NCI-H226 (cell line): ENCODE data around the gene MADCAM1.

ENCODE experiments used
- DNase-seq: peaks from one replicate; pipeline ENCODE4 v3.0.0-alpha.2; 2015

The MADCAM1 gene

DNA sequence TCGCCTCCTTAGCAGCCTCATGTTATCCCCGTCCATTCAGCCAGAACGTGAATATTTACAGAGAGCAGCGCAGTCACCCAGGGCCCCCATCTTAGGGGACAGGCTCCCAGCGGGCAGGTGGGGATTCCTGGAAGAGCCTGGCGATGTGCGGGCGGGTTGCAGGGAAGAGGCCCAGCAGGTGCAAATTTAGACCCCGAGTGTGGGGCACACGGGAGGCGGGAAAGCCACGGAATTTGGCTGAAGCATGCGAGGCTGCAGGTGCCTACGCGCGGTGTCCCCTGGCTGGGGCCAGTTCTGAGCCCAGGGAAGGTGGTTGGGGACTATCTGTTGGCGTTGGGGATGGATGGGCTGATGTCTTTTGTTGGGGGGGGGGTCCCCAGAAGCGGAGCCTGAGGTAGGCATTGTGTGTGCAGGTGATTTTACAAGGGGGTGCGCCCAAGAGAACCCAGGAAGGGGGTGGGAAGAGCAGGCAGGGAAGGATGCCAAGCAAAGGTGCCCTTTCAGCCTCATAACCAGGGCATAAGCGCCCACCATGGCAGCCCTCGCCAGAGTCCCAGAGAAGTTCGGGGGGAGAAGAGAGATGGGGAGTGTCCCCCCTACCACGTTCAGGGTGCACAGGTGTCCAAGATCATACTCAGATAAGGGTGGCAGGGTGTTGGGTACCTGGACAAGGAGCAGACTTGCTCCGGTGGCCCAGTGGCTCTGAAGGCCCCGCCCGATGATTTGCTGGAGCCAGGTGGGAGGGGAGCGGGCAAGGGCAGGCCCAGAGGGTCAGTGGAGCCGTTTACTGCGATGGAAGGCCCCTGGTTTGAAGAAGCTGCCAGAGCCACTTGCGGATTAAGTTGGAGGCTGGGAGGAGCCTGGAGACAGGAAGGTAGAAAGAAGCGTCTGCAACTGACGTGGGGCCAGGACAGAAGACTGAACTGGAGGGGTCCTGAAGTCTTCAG is 12.2 kb downstream of the MADCAM1 start:
- DNase-seq = no peak

DNA sequence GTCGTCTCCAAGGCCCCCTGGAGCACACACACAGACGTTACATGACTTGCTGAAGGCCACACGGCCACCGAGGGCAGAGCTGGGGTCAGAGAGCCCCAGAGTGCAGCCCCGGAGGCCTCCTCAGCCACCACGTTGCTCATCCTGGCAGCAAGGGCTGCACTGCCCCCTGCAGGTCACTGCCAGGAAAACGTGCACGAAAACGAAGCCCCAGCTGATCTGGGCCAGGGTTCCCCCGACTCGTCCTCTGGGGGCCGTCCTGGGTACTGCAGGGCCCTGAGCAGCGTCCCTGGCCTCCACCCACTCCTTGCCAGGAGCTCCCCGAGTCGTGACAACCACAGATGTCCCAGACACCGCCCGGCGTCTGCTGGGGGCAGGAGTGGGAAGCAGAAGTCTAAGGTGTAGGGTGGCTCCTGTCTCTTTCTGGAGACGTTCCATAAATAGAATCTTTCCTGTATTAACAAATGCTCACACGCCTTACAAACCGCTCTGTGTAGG is 14.4 kb downstream of the MADCAM1 start:
- peak; percentile 63 for DNase-seq

DNA sequence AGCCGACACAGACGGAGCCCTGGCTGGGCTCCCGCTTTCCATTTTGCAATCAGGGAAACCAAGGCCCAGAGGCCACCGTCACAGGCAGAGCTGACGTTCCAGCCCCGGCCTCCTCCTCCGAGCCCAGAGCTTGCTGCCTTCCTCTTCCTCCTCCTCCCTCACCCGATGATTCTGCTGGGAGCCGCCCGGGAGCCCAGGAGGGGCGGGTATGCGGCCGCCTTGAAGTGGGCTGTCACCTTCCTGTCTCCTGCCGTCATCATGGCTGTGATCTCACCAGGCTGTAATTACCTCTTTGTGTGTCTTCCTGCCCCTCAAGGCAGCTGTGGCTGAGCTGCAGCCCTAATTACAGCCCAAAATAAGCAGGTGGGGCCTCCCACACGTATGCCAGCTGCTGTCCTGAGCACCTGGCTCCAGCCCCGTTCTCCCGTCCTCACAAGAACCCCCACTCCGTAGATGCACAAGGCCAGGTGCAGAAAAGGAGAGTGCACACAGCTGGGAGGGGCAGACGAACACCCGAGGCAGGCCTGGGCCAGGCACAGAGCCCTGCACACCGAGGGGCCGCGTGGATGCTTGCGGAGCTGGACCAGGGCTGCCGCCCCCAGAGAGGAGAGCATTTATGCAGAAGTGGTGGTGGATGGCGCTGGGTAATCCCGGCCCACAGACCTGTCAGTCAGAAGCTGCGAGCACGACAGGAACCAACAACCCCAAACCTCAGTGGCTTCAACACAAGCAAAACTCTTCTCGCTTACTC is 15.0 kb downstream of the MADCAM1 start:
- no peak for DNase-seq

DNA sequence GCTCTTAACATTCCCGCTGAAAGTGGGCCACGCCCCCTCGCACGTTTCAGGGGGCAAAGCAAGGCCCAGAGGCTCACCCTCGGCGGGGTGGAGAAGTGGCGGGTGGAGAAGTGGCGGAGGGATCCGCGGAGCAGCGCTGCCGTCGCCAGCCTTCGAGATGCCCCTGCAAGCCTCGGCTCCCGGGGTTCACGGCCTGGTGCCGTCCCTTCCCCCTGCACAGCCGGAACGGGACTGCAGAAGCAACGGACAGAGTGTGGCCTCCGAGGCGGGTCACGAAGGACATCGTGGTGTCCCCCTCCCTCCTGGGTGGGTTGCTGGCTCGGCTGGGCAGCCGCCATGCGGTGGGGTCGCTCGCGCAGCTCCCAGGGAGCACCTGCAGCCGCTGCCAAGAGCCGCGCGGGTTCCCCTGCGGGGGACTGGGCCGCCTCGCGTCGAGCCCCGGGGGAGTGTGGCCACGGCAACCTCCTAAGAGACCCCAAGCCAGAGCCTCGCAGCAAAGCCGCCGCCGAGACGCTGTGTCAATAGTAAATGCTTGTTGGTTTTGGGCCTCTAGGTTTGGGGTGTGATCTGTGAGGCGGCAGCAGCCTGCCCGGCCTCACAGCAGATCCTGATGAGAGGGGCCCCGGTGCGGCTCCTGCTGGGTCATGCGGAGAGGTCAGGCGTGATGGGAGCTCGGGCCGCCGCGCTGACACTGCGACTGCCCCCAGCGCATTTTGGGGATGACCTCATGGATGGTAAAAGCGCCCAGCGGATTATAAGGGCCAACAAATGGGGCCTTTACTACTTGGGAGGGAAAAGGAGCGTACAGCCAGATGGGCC is 16.5 kb downstream of the MADCAM1 start:
- no peak for DNase-seq

DNA sequence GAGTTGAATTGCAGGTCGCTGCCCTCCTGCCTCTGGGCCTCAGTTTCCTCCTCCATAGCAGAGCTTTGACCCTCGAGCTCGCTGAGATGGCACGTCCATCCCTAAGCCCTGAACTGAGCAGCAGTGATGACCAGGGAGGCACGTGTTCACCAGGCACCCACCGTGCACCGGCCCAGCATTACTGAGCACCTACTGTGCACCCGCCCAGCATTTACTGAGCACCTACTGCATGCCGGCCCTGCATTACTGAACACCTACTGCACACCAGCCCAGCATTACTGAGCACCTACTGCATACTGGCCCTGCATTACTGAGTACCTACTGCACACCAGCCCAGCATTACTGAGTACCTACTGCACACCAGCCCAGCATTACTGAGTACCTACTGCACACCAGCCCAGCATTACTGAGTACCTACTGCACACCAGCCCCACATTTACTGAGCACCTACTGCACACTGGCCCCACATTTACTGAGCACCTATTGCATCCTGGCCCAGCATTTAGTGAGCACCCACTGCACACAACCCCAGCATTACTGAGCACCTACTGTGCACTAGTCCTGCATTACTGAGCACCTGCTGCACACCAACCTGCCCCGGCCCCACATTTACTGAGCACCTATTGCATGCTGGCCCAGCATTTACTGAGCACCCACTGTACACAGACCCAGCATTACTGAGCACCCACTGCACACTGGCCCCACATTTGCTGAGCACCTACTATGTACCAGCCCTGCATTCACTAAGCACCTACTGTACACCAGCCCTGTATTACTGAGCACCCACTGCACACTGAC is 17.3 kb downstream of the MADCAM1 start:
- DNase-seq = no peak

DNA sequence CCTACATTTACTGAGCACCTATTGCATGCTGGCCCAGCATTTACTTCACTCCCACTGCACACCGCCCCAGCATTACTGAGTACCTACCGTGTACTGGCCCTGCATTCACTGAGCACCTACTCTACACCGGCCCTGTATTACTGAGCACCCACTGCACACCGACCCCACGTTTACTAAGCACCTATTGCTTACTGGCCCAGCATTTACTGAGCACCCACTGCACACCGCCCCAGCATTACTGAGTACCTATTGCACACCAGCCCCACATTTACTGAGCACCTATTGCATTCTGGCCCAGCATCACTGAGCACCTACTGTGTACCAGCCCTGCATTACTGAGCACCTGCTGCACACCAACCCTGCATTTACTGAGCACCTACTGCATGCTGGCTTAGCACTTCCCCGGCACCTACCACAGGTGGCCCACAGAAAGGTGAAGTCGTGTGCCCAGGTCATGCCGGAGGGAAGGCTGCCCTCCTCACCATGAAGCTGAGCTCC is 17.9 kb downstream of the MADCAM1 start:
- no peak for DNase-seq

DNA sequence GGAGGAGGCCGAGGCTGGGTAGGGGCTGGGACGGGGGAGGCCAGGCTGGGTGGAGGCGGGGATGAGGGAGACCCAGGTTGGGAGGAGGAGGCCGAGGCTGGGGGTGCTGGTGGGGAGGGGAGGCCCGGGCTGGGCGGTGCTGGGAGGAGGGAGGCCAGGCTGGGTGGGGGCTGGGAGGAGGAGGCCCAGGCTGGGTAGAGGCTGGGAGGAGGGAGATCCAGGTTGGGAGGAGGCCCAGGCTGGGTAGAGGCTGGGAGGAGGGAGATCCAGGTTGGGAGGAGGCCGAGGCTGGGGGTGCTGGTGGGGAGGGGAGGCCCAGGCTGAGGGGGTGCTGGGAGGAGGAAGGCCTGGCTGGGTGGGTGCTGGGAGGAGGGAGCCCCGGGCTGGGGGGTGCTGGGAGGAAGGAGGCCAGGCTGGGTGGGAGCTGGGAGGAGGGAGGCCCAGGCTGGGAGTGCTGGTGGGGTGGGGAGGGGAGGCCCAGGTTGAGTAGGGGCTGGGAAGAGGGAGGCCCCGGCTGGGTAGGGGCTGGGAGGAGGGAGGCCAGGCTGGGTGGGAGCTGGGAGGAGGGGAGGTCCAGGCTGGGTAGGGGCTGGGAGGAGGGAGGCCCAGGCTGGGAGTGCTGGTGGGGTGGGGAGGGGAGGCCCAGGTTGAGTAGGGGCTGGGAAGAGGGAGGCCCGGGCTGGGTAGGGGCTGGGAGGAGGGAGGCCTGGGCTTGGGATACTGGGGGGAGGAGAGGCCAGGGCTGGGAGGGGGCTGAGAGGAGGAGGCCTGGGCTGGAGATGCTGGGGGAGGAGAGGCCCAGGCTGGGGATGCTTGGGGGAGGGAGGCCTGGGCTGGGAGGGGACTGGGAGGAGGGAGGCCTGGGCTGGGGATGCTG is 21.7 kb downstream of the MADCAM1 start:
- DNase-seq = no peak

DNA sequence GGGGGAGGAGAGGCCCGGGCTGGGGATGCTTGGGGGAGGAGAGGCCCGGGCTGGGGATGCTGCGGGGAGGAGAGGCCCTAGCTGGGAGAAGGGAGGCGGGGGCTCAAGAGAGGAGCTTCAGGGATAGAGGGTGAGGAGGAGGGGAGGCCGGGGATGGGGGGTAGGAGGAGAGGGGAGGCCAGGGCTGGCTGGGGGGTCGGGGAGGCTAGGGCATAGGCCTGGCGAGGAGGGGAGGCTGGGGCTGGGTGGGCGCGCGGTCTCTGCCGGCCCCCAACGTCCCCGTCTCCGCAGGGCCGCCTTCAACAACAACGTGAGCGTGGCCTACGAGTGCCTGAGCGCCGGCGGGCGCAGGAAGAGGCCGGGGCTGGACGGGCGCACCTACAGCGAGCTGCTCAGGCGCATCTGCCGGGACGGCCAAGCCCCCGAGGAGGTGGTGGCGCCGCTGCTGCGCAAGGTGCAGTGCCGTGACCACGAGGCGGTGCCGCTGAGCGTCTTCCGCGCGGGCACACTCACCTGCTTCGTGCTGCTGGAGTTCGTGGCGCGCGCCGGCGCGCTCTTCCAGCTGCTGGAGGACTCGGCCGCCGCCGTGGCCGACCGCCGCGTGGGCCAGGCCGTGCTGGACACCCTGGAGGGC is 22.4 kb downstream of the MADCAM1 start:
- DNase-seq = no peak

DNA sequence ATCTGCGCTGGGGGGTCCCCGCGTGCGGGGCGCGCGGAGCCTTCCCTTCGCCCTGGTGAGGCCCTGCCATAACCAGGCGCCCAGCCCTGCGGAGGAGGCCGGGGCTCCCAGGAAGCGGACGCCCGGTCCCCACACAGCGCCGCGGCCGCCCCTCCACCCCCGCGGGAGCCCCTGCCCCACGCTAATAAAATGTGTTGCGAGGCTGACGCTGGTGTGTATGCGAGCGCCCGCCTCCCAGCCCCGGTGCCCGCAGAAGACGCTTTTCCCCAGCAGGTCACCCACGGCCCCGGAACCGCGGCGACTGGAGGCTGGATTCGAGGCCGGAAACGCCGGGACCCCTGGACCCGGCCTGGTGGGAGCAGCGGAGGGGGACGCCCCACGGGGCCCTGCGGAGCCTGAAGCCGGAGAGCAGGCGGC is 23.2 kb downstream of the MADCAM1 start:
- DNase-seq = no peak

DNA sequence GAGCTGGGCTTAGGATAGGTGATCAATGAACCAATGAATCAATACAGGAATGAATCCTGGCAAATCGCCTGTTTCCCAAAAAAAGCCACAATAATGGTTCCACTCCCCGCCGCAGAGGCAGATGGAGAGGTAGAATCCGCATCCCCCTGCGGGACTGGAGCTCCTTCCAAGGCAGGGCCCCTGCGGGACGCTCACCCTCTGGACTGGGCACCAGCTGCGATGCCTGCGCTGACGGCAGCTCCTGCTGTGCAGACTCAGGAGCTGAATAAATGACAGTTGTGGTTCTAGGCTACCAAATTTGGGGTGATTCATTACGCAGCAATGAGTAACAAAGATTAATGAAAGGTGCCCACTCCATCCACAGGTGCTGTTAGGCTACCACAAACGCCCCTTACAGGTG is 26.4 kb downstream of the MADCAM1 start:
- DNase-seq = no peak

DNA sequence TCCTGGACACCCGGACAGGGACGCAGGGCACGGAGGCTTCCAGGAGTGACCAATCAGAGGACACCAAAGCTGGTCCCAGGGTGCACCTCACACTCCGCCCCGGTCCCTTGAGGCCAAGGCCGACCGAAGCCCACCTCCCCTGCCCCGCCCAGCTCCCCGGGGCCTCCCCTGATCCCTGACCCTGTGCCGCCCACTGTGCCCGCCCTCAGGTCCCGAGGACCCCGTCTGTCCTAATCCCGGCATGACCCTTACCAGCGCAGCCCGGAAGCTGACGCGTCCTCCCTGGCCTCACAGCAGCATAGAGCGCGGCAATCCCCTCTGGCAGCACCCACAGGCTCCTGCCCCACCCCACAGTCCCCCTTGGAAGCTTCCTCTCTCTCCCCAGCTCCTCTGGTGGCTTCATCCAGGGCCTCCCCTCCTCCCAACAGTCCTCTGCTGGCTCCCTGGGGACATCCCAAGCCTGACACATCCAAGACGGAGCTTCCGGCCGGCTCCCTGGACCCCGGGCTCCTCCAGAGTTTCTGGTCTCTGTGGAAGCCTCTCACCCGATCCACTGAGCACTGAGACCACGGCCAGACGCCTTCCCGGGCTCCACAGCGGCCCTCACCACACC is 27.9 kb downstream of the MADCAM1 start:
- no peak for DNase-seq

DNA sequence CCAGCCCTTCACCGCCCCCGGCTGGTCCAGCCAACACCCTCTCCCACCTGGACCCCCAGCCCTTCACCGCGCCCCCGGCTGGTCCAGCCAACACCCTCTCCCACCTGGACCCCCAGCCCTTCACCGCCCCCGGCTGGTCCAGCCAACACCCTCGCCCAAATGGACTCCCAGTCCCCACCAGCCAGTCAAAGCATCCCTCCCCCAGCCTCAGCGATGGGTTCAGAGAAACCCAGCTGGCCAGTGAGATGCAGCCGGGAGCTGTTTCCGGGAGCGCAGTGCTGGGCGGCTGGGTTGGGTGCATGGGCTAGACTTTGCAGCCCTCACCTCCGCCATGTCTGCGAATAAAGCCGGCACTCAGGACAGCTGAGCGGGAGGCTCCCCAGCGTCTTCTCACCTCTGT is 28.7 kb downstream of the MADCAM1 start:
- DNase-seq = no peak

DNA sequence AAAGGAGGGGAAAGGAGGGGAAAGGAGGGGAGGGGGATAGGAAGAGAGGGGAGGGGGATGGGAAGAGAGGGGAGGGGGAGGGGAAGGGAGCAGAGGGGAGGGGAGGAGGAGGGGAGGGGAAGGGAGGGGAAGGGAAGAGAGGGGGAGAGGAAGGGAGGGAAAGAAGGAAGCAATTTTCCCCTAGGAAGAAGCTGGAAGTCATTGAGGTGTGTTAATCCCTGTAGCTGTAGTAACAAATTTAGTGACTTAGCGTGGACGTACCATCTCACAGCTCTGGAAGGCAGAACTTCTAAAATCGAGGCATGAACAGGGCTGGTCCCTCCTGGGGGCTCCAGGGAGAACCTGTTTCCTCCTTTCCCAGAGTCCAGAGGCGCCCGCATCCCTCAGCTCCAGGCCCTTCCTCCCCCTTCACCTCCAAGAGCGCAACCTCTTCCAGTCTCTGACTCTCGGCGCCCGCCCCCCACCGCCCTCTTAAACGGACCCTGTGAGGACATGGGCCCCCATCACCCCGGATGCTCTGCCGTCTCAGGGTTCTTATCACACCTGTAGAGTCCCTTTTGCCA is 29.7 kb downstream of the MADCAM1 start:
- no peak for DNase-seq

DNA sequence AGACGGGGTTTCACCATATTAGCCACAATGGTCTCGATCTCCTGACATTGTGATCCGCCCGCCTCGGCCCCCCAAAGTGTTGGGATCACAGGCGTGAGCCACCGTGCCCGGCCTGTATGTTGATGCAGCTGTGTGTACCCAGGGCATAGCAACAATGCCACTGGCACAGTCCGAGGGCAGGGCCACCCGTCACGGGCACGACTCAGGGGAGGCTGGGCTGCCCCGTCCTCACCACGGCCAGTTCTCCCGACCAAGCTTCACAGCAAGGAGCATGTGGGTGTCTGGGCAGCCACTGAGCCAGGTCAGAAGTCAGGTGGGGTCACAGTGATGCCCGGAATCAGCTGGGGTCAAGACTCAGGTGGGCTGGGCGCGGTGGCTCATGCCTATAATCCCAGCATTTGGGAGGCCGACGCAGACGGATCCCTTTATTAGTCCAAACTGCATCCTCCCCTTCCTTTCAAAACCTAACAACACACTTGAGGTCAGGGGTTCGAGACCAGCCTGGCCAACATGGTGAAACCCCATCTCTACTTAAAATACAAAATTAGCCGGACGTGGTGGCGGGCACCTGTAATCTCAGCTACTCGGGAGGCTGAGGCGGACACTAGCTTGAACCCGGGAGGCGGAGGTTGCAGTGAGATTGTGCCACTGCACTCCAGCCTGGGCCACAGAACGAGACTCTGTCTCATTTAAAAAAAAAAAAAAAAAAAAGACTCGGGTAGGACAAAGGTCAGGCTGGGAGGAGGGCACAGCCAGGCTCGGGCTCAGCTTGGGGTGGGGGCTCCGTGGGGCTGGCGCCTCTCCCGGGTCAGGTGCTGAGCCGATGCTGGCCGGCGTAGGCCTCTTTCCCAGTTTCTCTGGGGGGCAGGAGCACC is 34.1 kb downstream of the MADCAM1 start:
- no peak for DNase-seq

DNA sequence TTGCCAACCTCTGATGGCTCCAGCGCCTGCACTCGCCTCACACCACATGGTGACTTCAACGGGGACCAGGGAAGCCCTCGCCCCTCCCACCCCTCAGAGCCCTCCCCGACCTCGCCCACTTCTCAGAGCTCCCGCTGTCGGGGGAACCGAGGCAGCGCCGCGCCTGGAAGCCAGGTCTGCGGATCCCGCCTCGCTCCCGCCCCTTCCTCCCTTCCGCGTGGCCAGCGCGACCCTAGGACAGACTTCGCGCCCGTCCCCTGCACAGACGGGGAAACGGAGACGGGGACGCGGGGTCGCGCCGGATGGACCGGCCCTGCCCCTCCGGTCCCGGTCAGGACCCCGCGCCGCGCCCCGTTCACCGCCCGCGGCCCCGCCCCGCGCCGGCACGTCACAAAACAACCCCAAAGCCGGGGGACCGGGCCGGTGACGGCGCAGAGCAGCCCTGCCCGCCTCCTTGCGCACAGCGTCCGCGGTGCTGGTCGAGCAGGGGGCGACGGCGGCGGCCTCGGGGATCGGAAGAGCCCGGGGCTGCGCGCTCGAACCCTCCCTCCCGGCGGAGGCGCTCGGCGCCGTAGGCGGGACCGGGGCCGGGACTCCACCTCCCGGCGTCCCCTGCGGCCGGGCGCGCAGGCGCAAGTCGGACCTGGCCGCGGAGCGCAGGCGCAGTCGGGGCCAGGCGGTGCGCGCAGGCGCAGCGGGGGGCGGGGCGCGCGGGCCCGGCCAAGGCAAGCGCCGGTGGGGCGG is 34.9 kb downstream of the MADCAM1 start:
- peak; percentile 54 for DNase-seq

DNA sequence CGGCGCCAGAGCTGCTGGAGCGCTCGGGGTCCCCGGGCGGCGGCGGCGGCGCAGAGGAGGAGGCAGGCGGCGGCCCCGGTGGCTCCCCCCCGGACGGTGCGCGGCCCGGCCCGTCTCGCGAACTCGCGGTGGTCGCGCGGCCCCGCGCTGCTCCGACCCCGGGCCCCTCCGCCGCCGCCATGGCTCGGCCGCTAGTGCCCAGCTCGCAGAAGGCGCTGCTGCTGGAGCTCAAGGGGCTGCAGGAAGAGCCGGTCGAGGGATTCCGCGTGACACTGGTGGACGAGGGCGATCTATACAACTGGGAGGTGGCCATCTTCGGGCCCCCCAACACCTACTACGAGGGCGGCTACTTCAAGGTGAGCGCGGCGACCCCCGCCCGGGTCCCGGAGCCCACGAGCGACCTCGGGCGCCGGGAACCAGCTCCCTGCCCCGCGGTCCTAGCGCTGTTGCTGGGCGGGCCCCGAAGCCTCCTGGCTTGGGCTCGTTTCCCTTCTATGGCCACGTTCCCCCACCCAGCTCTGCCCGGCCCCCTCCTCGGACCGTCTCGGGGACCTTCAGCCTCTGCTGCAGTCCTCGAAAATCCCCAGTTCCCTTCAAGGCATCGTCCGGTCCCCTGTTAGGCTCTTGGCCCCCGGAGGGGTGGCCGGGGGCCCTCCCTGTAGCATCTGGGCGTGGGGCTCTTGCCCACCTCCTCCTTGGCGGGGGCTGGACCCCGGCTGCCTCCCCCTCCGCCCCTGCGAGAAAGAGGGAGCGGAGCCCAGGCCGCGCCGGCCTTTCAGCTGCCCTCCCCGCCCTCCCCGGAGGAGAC is 35.7 kb downstream of the MADCAM1 start, which contains the start of gene CDC34:
Gene CDC34 (plus strand): TSS at position 8 of the 808 bp plus-strand sequence. CDS start 172 bp downstream, at position 180.
- DNase-seq = no peak
